DOHH2 (cell line): Measurements from ENCODE around the gene RAB11FIP5.

ENCODE experiments used
- H3F3A ChIP-seq: fragments of 200-600 bp; sonication (generic), shearing (Covaris generic); 2 replicates; pipeline ENCODE4 v1.6.0; 2016; ENCODE audit warnings: antibody characterized with exemption, mild to moderate bottlenecking; ENCODE audit not compliant: control insufficient read depth, insufficient read depth
- H3K27ac ChIP-seq: fragments of 200-600 bp; sonication (generic); 2 replicates; pipeline ENCODE4 v1.5.1; 2014; ENCODE audit warnings: low read depth, mild to moderate bottlenecking, low read length, moderate library complexity
- H3K27me3 ChIP-seq: fragments of 200-600 bp; sonication (generic); 2 replicates; pipeline ENCODE4 v1.6.1; 2014; ENCODE audit warnings: mild to moderate bottlenecking, low read length, mixed read lengths; ENCODE audit not compliant: control insufficient read depth
- H3K36me3 ChIP-seq: fragments of 200-600 bp; sonication (generic); 2 replicates; pipeline ENCODE4 v1.6.1; 2014; ENCODE audit warnings: mild to moderate bottlenecking, low read length, moderate library complexity, mixed read lengths; ENCODE audit not compliant: control insufficient read depth
- H3K4me1 ChIP-seq: fragments of 200-600 bp; sonication (generic); 2 replicates; pipeline ENCODE4 v1.6.1; 2014; ENCODE audit warnings: mild to moderate bottlenecking, low read length, mixed read lengths; ENCODE audit not compliant: control insufficient read depth
- H3K4me2 ChIP-seq: fragments of 200-600 bp; sonication (generic); 2 replicates; pipeline ENCODE4 v1.6.0; 2014; ENCODE audit warnings: mild to moderate bottlenecking, low read length, moderate library complexity
- H3K4me3 ChIP-seq: fragments of 200-600 bp; sonication (generic); 2 replicates; pipeline ENCODE4 v1.5.1; 2014; ENCODE audit warnings: mild to moderate bottlenecking, low read length, mixed read lengths
- H3K79me2 ChIP-seq: fragments of 200-600 bp; sonication (generic); 2 replicates; pipeline ENCODE4 v1.6.1; 2014; ENCODE audit warnings: mild to moderate bottlenecking, low read length, mixed read lengths; ENCODE audit not compliant: control insufficient read depth
- H3K9me2 ChIP-seq: fragments of 200-600 bp; sonication (generic); replicated peaks from 2 replicates; pipeline ENCODE4 v1.6.1; 2014; ENCODE audit warnings: mild to moderate bottlenecking, low read length, mixed read lengths; ENCODE audit not compliant: control insufficient read depth
- H3K9me3 ChIP-seq: fragments of 200-600 bp; sonication (generic); 2 replicates; pipeline ENCODE4 v1.6.1; 2014; ENCODE audit warnings: antibody characterized with exemption, low read length, mixed read lengths; ENCODE audit not compliant: control insufficient read depth, insufficient read depth
- H4K20me1 ChIP-seq: fragments of 200-600 bp; sonication (generic); 2 replicates; pipeline ENCODE4 v1.6.0; 2014; ENCODE audit warnings: low read depth, mild to moderate bottlenecking, antibody characterized with exemption, low read length, moderate library complexity; ENCODE audit not compliant: control insufficient read depth, insufficient read depth
- CTCF ChIP-seq: fragments of 200-600 bp; sonication (generic); IDR thresholded peaks from one replicate; pipeline ENCODE4 v1.5.1; 2014; ENCODE audit warnings: antibody characterized with exemption, mild to moderate bottlenecking, low read depth, low read length; ENCODE audit not compliant: poor library complexity, severe bottlenecking
- EZH2phosphoT487 ChIP-seq: fragments of 200-600 bp; sonication (generic); IDR thresholded peaks from 2 replicates; pipeline ENCODE4 v1.6.1; 2017; ENCODE audit warnings: borderline replicate concordance, mild to moderate bottlenecking, antibody characterized with exemption, low read length, moderate library complexity, mixed read lengths

Gene RAB11FIP5

GRCh38 chr2:73092146-73092783 is 20.5 kb downstream of the RAB11FIP5 start:
- Histone ChIP-seq H3K36me3 (no peaks in the 10 kb centered on the region), H3K27ac (no peak overlapping the region), H3K79me2 (no peaks in the 10 kb centered on the region), H3F3A (no peaks in the 10 kb centered on the region), H3K4me2 (no peak overlapping the region), H4K20me1 (no peaks in the 10 kb centered on the region), H3K27me3 (no peaks in the 10 kb centered on the region; the same call in 1 of the 2 replicates), H3K9me3 (no peaks in the 10 kb centered on the region), H3K4me3 (no peak overlapping the region), H3K9me2 (no peaks in the 10 kb centered on the region), H3K4me1 (no peaks in the 10 kb centered on the region)
- TF ChIP-seq CTCF (no peak), EZH2phosphoT487 (no peak)

GRCh38 chr2:73091696-73092095 is 21.1 kb downstream of the RAB11FIP5 start:
- no peaks in the 10 kb centered on the region for H3K9me3 ChIP-seq
- H3K36me3 ChIP-seq: no peaks in the 10 kb centered on the region
- H3K4me1 ChIP-seq: no peaks in the 10 kb centered on the region
- TF ChIP-seq EZH2phosphoT487 (no peak), CTCF (no peak)
- H3K79me2 ChIP-seq: no peaks in the 10 kb centered on the region
- no peaks in the 10 kb centered on the region for H4K20me1 ChIP-seq
- no peak overlapping the region for H3K4me3 ChIP-seq
- no peak overlapping the region for H3K4me2 ChIP-seq
- H3K9me2 ChIP-seq: no peaks in the 10 kb centered on the region
- H3K27me3 ChIP-seq: no peaks in the 10 kb centered on the region
- no peaks in the 10 kb centered on the region for H3F3A ChIP-seq
- H3K27ac ChIP-seq: no peak overlapping the region

- Histone ChIP-seq H3K27ac (no peak overlapping the region), H3K36me3 (no peaks in the 10 kb centered on the region), H3K4me1 (no peaks in the 10 kb centered on the region), H3F3A (no peaks in the 10 kb centered on the region), H4K20me1 (no peaks in the 10 kb centered on the region), H3K4me2 (no peak overlapping the region), H3K79me2 (no peaks in the 10 kb centered on the region), H3K27me3 (no peaks in the 10 kb centered on the region), H3K4me3 (no peak overlapping the region), H3K9me3 (no peaks in the 10 kb centered on the region), H3K9me2 (no peaks in the 10 kb centered on the region)
- TF ChIP-seq EZH2phosphoT487: no peak
- no peak for TF ChIP-seq CTCF
Measured at GRCh38 chr2:73091164-73091563, 21.6 kb downstream of the RAB11FIP5 start.
